Right forelimb (tissue), 1 donor: ENCODE data around the gene TIE1.

Experiments used
- DNase-seq: peaks from one replicate; pipeline ENCODE4 v3.0.0-alpha.2; 2018

TIE1 gene

DNA sequence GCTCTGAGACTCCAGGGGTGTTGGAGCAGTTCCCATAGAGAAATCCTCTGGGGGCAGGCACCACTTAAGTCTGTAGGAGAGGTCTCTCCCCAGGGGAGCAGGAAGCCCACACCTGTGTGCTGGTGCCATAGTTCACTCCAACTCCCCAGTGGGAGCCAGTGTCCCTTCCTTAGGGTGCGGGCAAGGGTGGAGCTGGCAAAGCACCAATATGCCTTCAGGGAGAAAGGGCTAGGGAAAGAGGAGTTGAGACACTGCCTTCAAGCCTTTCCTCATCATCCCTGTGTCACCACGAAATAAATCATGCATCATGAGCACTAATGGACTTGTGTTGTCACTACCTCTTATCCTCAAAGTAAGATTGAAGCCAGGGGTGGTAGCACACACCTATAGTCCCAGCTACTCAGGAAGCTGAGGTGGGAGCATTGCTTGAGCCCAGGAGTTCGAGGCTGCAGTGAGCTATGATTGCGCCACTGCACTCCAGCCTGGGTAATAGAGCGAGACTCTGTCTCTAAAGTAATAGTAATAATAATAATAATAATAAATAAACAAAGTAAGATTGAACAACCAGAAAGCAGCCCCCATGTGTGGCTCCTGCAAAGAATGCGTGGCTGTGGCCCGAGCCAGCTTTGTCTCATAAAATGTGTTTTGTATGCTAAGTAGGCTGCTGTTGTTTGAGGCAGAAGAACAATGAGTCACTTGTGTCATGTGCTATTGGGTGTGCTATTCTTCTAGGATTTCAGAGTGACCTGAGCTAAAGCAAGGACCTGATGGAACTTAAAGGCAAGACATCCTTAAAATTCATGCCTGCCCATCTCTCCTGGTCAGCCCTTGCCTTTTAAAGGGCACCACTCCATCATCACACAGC is 6.7 kb upstream of the TIE1 start:
- DNase-seq = no peak

GRCh38 chr1:43294761-43295160 is 6.0 kb upstream of the TIE1 start:
- no peak for DNase-seq

DNA sequence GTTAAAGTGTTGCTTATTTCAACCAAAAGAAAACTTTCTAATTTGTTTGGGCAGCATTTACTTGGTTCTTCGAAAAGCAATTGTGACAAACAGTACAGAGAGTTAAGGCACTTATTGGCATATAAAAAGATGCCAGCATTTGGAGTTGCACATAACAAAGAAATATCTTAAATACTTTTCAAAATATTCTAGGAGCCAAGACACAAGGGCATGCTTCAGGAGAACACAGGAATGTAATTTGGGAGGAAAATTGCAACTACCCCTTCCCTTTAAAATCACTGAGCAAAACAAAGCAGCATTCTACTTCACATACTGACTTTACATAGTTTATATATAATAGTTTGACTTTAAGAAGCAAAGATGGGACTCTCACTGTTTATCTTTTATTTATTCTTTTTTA is 4.6 kb upstream of the TIE1 start:
- no peak for DNase-seq

DNA sequence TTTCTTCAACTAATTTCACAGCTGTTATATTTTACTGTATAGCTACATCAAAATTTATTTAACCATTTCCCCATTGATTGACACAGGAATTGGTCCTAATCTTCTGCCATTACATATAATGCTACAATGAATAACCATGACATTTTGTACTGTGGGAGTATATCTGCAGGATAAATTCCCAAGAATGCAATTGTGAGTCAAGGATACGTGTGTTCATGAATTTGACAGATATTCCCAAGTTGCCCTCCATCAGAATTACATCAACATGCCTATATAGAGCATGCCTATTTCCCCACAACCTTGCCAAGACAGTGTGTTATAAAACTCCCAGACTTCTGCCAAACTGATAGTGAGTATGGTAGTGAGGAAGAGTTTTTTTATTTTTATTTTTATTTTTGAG is 2.7 kb upstream of the TIE1 start:
- DNase-seq = no peak

DNA sequence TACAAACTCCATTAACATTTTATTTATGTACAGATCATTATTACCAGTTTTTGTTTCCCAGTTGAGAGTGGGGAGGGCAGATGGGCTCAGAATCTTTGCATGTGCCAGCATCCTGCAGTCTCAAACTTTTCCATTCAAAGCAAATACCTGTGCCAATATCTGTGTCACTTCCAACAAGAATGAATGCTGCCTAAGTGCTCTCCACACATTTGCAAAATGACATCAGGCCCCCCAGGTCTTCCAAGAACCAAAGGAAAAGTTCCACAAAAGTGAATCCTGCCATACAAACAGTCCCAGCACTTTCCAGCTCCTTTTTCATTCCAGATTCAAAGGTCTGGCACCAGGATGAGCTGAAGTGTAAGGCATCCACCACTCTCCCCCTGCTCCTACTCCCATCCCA is 1.7 kb upstream of the TIE1 start:
- DNase-seq = no peak

GRCh38 chr1:43302201-43302600 is 1.4 kb downstream of the TIE1 start:
- DNase-seq = peak; percentile 25

DNA sequence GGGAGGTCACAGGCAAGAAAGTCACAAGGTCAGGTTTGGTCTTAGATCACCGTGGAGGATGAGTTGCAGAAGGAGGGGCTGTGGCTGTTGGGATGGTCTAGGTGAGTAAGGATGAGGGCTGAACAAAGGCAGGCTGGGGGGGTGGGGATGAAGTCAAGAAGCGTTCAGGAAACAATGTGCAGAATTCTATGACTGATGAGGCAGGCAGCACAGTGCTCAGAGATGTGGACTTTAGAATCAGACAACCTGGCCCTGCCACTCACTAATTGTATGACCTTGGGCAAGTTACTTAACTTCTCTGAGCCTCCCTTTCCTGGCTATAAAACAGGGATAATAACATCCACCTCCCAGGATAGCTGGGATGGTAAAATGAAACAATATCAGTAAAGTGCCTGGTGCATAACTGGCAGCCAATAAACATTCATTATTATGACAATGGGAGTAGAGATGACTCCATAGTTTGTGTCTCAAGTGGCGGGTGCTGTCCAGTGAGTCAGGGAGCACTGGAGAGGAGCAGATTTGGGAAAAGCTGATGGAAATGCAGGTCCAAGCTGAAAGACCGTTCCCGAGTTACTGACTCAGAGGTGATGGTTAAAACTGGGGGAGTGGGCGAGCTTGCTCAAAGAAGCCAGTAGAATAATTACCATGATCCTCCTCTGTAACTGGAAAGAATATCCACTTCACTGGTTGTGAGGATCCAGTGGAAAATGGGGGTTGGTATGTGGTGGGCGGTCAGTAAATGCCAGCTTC is 2.1 kb downstream of the TIE1 start:
- DNase-seq = peak; percentile 20

DNA sequence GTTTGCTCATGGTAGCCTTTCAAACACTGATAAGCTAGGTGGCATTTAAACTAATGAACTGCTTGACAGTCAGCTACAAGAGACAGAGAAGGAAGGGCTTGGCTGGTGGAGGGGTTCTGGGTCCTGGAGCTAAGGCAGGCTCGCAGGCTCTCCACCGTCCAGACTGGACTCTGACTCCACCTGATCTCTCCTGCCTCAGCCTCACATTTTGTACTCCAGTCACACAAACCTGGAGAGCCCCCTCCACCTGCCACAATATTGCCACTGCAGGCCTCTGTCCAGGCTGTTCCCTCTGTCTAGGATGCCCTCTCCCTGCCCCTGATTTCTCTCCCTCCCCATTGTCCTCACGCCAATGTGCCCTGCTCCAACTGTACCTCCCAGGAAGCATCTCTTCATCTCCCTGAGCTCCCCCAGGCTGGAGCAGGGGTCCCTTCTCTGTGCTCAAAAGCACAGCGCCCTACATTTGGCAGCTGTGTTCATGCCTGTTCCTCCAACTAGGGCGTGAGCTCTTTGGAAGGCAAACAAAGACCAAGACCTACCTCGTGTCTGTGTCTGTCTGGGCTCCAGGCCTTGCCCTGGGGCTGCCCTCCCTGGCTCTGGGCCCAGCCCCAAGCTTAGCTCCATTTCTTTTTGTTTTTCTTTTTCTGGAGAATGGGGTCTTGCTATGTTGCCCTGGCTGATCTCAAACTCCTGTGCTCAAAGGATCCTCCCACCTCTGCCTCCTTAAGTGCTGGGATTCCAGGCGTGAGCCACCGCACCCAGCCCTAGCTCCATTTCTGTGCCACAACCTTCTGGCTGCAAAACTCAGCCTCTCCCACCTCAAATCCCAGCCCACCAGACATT is 2.9 kb downstream of the TIE1 start:
- DNase-seq = peak; percentile 35

DNA sequence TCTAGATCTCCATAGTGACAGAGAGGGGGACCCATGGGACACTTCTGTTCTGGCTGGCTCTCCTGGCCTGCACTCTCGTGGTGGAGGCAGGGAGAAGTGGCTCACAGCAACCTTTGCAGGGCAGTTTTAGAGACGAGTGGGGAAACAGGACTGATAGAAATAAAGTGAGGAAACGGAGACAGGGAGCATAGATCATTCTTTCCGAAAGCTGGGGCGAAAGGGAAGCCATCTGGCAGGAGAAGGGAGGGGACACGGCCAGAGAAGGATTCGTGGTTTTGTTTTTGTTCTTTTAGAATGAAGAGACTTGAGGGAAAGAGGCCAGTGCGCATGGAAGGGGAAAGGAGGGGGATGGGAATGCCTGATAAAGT is 3.5 kb downstream of the TIE1 start:
- peak; percentile 51 for DNase-seq

GRCh38 chr1:43304771-43305300 is 4.1 kb downstream of the TIE1 start:
- DNase-seq = peak; percentile 18

- peak; percentile 5 for DNase-seq
Measured at GRCh38 chr1:43305461-43305860, 4.7 kb downstream of the TIE1 start.

GRCh38 chr1:43305926-43306687 is 5.3 kb downstream of the TIE1 start:
- DNase-seq = peak; percentile 23

DNA sequence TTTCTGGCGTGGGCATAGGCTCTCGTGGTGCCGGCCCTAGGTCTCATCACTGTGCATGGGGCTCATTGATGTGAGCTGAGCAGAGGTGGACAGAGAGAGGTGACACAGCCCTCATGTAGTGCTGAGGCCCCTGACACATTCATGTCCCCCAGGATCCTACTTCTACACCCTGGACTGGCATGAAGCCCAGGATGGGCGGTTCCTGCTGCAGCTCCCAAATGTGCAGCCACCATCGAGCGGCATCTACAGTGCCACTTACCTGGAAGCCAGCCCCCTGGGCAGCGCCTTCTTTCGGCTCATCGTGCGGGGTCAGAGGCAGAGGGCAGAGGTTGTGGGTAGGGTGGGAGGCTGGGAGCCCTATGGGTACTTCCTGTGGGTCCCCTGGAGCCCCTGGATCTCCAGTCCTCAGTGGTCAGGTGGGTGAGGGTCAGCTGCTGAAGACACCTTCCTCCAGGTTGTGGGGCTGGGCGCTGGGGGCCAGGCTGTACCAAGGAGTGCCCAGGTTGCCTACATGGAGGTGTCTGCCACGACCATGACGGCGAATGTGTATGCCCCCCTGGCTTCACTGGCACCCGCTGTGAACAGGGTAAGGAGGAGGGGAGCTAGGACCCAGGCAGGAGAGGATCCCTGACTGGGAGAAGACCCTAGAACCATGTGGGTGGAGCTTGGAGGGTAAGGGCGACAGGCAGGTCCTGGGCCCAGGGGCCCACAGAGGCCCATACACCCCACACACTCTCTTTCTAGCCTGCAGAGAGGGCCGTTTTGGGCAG is 6.1 kb downstream of the TIE1 start:
- DNase-seq = peak; percentile 33

GRCh38 chr1:43307458-43308158 is 6.8 kb downstream of the TIE1 start:
- DNase-seq = peak; percentile 42

GRCh38 chr1:43308635-43309404 is 8.0 kb downstream of the TIE1 start:
- no peak for DNase-seq

GRCh38 chr1:43309405-43310025 is 8.7 kb downstream of the TIE1 start:
- DNase-seq = no peak

GRCh38 chr1:43311521-43311920 is 10.7 kb downstream of the TIE1 start:
- DNase-seq = no peak

DNA sequence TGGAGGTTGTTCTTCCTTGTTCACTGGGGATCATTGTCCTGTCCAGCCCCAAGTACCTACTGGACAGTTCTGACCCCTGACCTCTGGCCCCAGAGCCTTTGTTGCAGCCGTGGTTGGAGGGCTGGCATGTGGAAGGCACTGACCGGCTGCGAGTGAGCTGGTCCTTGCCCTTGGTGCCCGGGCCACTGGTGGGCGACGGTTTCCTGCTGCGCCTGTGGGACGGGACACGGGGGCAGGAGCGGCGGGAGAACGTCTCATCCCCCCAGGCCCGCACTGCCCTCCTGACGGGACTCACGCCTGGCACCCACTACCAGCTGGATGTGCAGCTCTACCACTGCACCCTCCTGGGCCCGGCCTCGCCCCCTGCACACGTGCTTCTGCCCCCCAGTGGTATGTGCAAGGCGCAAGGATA is 11.4 kb downstream of the TIE1 start:
- no peak for DNase-seq
